ENCODE results near the gene DNAJA3. TPM values are rescaled to one million over a fixed set of nuclear protein-coding genes. Genes with fewer than 3 reads are reported as not detected.

Gene DNAJA3
- total RNA-seq, 1 donor from 2014 or later, result 32.1 TPM

GRCh38 chr16:4435337-4436067 lies 9.8 kb downstream of the DNAJA3 start:
- no peak for DNase-seq

DNA sequence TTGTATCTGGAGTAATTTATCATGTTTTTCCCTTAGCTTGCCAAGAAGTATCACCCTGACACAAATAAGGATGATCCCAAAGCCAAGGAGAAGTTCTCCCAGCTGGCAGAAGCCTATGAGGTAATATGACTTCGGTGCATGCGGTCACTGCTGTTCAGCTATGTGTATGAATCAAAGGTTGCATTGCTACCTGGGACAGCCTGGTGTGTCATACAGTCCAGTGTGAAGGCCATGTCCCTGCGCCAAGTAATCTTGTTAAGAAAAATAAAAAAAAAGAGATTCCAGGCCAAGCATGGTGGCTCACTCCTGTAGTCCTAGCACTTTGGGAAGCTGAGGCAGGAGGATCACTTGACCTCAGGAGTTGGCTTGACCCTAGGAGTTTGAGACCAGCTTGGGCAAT lies 11.7 kb downstream of the DNAJA3 start:
- DNase-seq, result no peak

GRCh38 chr16:4442371-4442770 lies 16.7 kb downstream of the DNAJA3 start:
- DNase-seq, result no peak

DNA sequence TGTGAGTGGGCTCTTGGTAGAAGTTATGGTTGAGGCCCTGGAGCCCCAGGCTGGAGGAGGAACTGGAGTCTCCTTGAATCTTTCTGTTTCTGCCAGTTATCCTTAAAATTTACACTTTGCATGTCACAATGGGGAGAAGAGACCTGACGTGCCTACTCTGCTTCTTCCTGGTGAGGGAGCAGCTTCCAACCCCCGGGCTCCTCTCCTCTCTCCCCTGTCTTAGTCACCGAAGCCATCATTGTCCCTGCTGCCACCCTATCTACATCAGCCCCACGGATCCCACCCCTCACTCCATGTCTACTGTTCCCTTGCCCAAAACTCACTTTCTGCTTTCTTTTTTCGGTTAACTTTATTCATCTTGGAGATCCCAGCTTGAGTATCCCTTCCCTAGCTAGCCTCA lies 17.6 kb downstream of the DNAJA3 start:
- no peak for DNase-seq

GRCh38 chr16:4443986-4444385 lies 18.3 kb downstream of the DNAJA3 start:
- no peak for DNase-seq

GRCh38 chr16:4450430-4450829 lies 24.8 kb downstream of the DNAJA3 start:
- no peak for DNase-seq

DNA sequence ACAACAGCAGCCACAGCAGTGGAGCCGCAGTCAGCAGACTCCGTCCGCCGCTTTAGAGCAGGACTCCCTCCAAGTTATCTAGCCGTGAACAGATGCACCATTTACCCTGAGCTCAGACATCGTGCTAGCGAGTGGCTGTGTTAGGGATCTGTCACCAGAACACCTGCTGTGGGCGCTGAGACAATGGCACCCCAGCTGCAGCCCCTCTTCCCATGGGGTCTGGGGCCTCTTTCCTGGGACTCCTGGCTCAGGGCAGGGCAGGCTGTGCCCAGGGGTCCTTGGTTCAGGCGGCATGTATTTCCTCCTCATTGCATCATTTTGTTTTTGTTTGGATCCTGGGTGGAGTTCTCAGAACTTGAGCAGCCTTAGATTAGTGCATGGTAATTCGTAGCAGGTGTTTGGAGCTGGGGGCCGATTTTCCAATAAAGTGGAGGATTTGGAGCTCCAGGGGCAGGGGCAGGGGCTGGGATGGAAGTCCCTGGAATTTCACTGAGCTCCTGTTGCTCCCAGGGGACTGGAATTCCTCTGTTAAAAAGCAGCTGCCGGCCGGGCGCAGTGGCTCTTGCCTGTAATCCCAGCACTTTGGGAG lies 25.4 kb downstream of the DNAJA3 start:
- no peak for DNase-seq

DNA sequence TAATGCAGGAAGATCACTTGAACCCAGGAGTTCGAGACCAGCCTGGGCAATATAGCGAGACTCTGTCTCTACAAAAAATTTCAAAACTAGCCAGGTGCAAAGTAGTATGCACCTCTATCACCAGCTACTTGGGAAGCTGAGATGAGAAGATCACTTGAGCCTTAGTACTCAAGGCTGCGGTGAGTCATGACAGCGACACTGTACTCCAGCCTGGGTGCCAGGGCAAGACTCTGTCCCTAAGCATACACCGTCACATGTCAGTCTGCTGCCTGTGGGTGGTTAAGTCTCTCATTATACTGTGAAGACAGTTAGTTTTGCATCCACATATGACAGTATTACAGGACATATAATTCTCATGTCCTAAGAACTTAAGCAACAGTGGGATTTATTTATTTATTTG lies 27.0 kb downstream of the DNAJA3 start:
- DNase-seq, result no peak

DNA sequence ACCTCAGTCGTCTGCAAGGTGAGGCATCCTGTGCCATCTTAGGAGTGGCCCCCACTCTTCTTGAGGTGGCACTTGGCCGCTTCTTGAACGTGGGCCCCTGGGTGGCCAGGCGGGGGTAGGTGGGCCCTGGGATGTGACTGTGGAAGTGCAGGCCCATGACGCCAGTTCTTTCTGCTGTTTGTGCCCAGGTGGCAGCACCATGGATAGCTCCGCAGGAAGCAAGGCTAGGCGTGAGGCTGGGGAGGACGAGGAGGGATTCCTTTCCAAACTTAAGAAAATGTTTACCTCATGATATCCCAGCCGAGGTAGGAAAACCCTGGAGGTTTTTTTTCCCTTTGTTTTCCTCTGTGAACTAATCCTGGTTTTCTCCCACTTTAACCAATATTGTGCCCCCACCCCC lies 29.0 kb downstream of the DNAJA3 start:
- no peak for DNase-seq

GRCh38 chr16:4455081-4455480 lies 29.4 kb downstream of the DNAJA3 start:
- no peak for DNase-seq

GRCh38 chr16:4455951-4456350 lies 30.3 kb downstream of the DNAJA3 start:
- DNase-seq, result no peak

- DNase-seq, result no peak
These were observed 35.2 kb downstream of the DNAJA3 start for GRCh38 chr16:4460936-4461249.

GRCh38 chr16:4461250-4462085 lies 35.8 kb downstream of the DNAJA3 start:
- DNase-seq, result no peak

GRCh38 chr16:4463522-4464163 lies 38.0 kb downstream of the DNAJA3 start:
- DNase-seq, result no peak

GRCh38 chr16:4465977-4466779 lies 40.5 kb downstream of the DNAJA3 start:
- no peak for DNase-seq

DNA sequence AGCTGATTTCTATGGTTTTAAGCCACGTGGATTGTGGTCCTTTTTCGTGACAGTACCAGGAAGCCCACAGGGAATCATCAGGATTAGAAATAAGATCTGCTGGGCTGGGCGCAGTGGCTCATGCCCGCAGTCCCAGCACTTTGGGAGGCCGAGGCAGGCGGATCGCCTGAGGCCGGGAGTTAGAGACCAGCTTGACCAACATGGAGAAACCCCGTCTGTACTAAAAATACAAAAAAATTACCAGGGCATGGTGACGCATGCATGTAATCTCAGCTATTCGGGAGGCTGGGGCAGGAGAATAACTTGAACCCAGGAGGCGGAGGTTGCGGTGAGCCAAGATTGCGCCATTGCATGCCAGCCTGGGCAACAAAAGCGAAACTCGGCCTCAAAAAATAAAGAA lies 42.2 kb downstream of the DNAJA3 start:
- no peak for DNase-seq

DNA sequence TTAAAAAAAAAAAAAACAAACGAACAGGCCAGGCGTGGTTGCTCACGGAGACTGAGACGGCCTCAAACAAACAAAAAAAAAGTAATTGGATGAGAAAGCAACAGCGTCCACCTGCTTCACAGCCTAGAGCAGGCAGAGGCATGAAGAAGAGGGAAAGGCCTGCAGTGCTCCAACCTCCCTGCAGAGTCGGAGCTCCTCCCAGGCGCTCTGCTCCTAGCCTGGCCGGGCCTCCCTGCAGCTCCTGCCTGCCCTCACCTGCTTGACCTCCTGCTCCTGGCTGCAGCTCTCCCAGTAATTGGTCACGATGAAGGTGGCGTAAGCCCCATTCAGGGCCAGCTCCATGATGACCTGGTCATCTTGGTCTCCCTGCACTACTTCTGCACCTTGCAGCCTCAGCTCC lies 43.3 kb downstream of the DNAJA3 start:
- no peak for DNase-seq

DNA sequence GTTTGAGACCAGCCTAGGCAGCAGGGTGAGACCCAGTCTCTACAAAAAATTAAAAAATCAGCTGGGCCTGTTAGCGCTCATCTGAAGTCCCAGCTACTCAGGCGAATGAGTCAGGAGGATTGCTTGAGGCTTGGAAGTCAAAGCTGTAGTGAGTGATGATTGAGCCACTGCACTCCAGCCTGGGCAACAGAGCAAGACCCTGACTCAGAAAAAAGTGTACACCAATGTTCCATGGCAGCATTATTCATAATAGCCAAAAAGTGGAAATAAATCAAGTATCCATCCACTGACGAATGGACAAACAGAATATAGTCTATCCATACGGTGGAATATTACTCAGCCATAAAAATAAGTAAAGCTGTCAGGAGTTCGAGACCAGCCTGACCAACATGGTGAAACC lies 46.2 kb downstream of the DNAJA3 start:
- no peak for DNase-seq

DNA sequence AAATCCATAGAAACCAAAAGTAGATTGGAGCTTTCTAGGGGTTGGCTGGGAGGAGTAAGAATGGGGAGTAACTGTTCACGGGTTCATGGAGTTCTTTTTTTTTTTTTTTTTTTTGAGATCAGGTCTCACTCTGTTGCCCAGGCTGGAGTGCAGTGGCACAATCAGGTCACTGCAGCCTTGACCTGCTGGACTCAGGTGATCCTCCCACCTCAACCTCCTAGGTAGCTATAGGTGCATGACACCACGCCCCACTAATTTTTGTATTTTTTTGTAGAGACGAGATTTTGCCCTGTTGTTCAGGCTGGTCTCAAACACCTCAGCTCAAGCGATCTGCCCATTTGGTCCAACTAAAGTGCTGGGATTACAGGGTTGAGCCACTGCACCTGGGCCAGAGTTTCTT lies 47.2 kb downstream of the DNAJA3 start:
- no peak for DNase-seq

- peak; percentile 82 for DNase-seq
These were observed 48.7 kb downstream of the DNAJA3 start, which contains the start of gene NMRAL1 for GRCh38 chr16:4474192-4474961. NMRAL1 (minus strand) TSS chr16:4474625; CDS start chr16:4474132, 493 bp downstream.
